Stimulated activated CD4-positive, alpha-beta T cell treated with anti-CD3 and anti-CD28 coated beads, Interleukin-1b, Interleukin-23, amount 100 ng/mL, for 4 hours (primary cell): ENCODE data around the gene BMPR2.

Experiments
- DNase-seq, 2 donors: peaks; one replicate each; pipeline ENCODE4 v3.0.0-alpha.2; 2020; ENCODE audit warnings: low read depth in 2 of 2

Gene BMPR2

DNA sequence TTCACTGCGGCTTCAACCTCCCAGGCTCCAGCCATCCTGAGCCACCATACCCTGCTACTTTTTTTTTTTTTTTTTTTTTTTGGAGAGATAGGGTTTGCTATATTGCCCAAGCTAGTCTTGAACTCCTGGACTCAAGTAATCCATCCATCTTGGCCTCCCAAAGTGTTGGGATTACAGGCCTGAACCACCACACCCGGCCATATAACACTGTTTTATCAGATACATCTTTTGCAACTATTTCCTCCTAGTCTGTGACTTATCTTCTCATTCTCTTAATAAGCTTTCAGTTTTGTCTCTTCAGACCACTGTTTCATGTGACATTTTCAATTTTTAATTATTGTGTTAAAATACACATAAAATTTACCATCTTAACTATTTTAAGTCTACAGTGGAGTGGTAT, 223.0 kb downstream of the BMPR2 start:
- no peak for DNase-seq

DNA sequence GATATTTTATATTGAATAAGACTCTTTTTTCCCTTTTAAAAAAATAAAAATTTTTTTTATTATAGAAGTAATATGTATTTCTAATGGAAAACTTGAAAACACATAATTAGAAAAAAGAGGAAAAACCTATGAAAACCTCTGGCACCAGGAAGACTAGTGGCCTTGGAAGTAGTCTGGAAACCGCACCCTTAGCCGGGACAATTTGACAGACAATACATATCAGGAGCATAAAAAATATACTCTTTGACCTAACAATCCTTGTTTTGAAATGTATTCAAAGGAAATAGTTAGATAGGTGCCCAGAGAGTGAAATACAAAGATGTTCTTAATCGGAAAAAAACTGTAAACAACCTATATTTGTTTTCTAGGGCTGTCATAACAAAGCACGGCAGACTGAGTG, 223.8 kb downstream of the BMPR2 start:
- no peak for DNase-seq

DNA sequence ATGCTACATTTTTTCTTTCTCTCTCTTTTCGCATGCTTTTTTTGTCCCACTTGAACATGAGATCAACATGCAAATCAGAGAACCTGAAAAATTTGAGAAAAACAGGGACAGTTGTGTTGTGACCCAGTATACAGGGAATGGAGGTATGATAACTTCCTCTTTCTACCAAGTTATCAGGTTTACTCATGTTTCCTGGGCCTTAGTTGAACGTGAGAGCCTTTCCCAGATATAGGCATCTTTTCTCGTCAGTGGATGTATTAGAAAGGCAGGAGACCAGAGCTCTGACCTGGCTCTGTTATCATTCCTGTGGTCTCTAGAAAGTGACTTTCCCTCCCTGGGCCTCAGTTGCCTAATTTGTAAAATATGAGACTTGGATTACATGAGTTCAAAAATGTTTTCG, 228.6 kb downstream of the BMPR2 start:
- no peak for DNase-seq

DNA sequence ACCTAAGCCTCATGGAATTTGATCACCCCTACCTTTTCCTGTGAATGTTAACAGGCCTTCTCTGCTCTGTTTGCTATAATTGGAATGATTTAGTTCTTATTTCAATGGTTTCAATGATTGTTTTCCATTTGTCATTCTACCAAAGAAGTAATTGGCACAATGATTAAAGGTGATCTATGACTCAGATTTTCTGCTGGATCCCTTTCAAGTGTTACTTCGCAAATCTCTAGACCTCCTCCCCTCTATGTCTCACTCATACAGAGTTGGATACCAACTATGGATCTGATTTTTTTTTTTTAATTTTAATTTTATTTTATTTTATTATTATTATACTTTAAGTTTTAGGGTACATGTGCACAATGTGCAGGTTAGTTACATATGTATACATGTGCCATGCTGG, 229.0 kb downstream of the BMPR2 start:
- DNase-seq = no peak

DNA sequence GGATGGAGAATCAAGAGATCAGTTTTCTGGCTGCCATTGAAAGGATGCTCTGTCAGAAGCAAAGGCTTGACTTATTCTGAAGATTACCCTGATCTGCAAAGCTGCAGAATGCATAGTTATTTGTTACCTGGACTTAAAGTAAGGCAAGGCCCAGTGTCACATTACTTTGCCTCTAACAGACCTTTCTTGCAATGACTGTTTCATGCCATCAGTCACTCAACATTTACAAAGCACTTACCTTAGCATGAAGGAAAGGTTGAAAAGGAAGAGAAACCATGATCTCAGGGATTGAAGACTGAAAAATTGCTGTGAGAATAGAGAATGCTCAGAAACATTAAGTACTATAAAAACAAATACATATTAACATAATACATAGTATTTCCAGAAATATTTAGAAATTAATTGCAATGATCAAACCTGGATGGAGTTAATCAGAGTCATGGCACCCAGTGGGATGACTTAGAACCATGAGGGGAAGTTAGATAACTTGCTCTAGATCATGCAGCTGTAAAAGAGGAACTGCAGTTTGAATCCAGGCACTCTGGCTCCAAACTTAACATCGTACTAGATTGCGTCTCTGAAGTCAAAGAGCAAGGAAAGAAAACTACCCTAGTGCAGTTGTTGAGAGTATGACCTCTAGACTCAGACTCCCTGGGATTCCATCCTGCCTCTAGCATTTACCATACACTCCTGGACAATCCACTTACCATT, 232.2 kb downstream of the BMPR2 start:
- no peak for DNase-seq

DNA sequence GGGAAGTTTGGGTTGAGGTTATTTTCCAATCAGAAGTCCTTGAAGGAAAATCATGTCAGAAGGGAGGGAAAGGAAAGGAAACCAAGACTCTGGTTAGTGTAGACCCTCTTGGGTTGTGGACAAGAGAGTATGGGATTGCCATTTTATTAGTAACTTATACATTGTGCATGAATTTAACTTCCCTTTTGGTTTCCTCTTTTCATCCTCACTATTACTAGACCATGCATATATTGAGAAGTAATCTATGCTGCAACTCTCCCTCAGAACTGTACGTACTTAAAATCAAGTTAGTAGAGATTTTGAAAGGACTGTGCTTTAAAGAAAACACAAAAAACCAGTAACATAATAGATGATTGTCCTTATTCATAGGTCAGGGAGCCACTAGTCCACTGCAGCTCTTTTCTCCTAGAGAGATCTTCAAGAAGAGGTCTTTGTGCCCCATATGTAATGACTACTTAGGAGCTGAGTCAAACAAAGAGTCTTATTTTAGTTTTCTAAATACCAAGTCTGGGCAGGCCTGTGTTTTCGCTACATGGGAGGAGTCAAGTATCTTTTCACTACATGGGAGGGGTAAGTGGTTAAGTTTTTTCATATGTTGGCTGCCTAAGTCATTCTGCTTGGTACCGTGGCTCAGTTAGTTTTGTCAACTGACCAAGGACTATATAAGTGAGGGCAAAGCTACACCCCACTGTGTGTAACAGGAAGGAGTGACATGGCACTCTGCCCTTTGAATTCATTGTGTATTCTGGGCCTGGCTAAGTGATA, 233.4 kb downstream of the BMPR2 start:
- DNase-seq = no peak

DNA sequence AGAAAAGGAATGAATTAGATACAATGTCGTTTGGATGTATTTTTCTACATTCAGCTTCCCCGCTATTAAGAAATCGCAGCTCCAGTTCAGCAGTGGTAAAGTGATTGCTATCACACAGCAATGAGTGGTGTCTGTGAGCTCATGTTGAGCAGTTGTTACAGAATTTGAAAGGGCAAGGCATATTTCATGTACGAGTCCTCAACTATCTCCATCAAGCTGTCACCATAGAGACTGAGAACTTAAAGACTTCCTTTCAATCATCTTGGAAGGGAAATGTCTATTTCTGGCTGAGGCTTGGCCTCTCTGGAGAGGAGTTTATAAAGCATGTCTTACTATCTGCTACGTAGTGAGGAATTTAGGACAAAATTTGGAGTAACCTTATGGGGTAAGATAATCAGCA, 234.3 kb downstream of the BMPR2 start:
- no peak for DNase-seq

DNA sequence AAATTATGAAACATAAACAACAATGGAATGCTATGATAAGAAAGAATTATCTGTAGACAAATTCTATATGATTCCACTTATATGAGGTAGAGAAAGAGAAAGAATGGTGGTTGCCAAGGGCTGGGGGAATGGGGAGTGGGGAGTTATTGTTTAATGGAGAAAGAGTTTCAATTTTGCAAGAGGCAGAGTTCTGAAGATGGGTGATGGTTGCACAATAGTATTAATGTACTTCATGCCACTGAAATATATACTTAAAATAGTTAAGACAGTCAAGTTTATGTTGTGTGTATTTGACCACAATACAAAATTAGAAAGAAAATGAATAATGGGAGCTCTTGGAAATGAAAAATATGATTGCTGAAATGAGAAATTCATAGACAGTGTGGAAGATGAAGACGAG, 236.0 kb downstream of the BMPR2 start:
- no peak for DNase-seq

DNA sequence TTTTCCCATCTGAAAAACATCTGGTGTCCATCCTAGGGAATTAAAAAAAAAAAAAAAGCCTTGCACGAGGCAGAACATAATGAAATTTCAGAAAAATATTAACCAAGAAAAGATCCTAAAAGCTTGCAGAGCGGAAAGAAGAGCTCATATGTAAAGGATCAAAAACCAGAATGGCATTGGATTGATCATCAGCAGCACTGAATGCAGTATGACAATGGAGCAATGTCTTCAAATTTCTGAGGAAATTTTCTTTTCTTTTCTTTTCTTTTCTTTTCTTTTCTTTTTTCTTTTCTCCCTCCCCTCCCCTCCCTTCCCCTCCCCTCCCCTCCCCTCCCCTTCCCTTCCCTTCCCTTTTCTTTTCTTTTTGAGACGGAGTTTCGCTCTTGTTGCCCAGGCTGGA, 237.4 kb downstream of the BMPR2 start:
- no peak for DNase-seq
